GM23338 (cell line): Measurements from ENCODE around the gene MND1.

ENCODE experiments used
- CREB1 ChIP-seq: fragments of 250-450 bp; sonication (Bioruptor Pico); IDR thresholded peaks from 2 replicates; pipeline ENCODE4 v1.5.0; 2020; ENCODE audit warnings: low read depth, mild to moderate bottlenecking, moderate library complexity
- CTCF ChIP-seq, 2 experiments: fragments of 200-600 bp in 1 of 2; sonication (generic) in 1 of 2; conservative IDR thresholded peaks; 2 replicates each; pipeline versions ENCODE4 v1.5.1 to v1.6.1; 2016 to 2017; ENCODE audit warnings: antibody characterized with exemption in 2 of 2, low read depth in 2 of 2, mild to moderate bottlenecking in 2 of 2, moderate library complexity in 1 of 2
- EZH2 ChIP-seq: fragments of 200-600 bp; sonication (generic); IDR thresholded peaks from one replicate; pipeline ENCODE4 v1.8.0; 2017; ENCODE audit warnings: antibody characterized with exemption, mild to moderate bottlenecking, low read depth; ENCODE audit not compliant: unreplicated experiment
- EZH2phosphoT487 ChIP-seq: fragments of 200-600 bp; sonication (generic); IDR thresholded peaks from one replicate; pipeline ENCODE4 v1.8.1; 2018; ENCODE audit warnings: antibody characterized with exemption; ENCODE audit not compliant: unreplicated experiment
- NANOG ChIP-seq: IDR thresholded peaks from 2 replicates; pipeline ENCODE4 v1.6.1; 2016; ENCODE audit warnings: antibody characterized with exemption, borderline replicate concordance
- POLR2AphosphoS5 ChIP-seq: IDR thresholded peaks from 2 replicates; pipeline ENCODE4 v1.6.1; 2016; ENCODE audit warnings: antibody characterized with exemption, low read depth
- ZNF331 ChIP-seq: fragments of 250-450 bp; sonication (Bioruptor Pico); IDR thresholded peaks from 2 replicates; pipeline ENCODE4 v1.5.0; 2020; ENCODE audit warnings: low read depth, mild to moderate bottlenecking, moderate library complexity
- TF ChIP-seq, protein P1 (sequence below): IDR thresholded peaks from one replicate; pipeline ENCODE4 v1.6.1; 2018; ENCODE audit warnings: antibody characterized with exemption; ENCODE audit not compliant: unreplicated experiment
- TF ChIP-seq, protein P2 (sequence below): fragments of 250-450 bp; sonication (Bioruptor Pico); IDR thresholded peaks from 2 replicates; pipeline ENCODE4 v1.5.0; 2020; ENCODE audit warnings: mild to moderate bottlenecking, moderate library complexity

- TF ChIP-seq CTCF (conservative IDR thresholded peaks at IDR 0.05; ENCODE audit: low read depth in 2 of 2) (no peak), EZH2 (no peak), POLR2AphosphoS5 (no peak), CREB1 (CRISPR knock-in tag) (no peak), EZH2phosphoT487 (no peak), ZNF331 (CRISPR knock-in tag) (no peak), NANOG (no peak)
- TF ChIP-seq, protein P1, sequence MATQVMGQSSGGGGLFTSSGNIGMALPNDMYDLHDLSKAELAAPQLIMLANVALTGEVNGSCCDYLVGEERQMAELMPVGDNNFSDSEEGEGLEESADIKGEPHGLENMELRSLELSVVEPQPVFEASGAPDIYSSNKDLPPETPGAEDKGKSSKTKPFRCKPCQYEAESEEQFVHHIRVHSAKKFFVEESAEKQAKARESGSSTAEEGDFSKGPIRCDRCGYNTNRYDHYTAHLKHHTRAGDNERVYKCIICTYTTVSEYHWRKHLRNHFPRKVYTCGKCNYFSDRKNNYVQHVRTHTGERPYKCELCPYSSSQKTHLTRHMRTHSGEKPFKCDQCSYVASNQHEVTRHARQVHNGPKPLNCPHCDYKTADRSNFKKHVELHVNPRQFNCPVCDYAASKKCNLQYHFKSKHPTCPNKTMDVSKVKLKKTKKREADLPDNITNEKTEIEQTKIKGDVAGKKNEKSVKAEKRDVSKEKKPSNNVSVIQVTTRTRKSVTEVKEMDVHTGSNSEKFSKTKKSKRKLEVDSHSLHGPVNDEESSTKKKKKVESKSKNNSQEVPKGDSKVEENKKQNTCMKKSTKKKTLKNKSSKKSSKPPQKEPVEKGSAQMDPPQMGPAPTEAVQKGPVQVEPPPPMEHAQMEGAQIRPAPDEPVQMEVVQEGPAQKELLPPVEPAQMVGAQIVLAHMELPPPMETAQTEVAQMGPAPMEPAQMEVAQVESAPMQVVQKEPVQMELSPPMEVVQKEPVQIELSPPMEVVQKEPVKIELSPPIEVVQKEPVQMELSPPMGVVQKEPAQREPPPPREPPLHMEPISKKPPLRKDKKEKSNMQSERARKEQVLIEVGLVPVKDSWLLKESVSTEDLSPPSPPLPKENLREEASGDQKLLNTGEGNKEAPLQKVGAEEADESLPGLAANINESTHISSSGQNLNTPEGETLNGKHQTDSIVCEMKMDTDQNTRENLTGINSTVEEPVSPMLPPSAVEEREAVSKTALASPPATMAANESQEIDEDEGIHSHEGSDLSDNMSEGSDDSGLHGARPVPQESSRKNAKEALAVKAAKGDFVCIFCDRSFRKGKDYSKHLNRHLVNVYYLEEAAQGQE, result no peak
- TF ChIP-seq, protein P2, sequence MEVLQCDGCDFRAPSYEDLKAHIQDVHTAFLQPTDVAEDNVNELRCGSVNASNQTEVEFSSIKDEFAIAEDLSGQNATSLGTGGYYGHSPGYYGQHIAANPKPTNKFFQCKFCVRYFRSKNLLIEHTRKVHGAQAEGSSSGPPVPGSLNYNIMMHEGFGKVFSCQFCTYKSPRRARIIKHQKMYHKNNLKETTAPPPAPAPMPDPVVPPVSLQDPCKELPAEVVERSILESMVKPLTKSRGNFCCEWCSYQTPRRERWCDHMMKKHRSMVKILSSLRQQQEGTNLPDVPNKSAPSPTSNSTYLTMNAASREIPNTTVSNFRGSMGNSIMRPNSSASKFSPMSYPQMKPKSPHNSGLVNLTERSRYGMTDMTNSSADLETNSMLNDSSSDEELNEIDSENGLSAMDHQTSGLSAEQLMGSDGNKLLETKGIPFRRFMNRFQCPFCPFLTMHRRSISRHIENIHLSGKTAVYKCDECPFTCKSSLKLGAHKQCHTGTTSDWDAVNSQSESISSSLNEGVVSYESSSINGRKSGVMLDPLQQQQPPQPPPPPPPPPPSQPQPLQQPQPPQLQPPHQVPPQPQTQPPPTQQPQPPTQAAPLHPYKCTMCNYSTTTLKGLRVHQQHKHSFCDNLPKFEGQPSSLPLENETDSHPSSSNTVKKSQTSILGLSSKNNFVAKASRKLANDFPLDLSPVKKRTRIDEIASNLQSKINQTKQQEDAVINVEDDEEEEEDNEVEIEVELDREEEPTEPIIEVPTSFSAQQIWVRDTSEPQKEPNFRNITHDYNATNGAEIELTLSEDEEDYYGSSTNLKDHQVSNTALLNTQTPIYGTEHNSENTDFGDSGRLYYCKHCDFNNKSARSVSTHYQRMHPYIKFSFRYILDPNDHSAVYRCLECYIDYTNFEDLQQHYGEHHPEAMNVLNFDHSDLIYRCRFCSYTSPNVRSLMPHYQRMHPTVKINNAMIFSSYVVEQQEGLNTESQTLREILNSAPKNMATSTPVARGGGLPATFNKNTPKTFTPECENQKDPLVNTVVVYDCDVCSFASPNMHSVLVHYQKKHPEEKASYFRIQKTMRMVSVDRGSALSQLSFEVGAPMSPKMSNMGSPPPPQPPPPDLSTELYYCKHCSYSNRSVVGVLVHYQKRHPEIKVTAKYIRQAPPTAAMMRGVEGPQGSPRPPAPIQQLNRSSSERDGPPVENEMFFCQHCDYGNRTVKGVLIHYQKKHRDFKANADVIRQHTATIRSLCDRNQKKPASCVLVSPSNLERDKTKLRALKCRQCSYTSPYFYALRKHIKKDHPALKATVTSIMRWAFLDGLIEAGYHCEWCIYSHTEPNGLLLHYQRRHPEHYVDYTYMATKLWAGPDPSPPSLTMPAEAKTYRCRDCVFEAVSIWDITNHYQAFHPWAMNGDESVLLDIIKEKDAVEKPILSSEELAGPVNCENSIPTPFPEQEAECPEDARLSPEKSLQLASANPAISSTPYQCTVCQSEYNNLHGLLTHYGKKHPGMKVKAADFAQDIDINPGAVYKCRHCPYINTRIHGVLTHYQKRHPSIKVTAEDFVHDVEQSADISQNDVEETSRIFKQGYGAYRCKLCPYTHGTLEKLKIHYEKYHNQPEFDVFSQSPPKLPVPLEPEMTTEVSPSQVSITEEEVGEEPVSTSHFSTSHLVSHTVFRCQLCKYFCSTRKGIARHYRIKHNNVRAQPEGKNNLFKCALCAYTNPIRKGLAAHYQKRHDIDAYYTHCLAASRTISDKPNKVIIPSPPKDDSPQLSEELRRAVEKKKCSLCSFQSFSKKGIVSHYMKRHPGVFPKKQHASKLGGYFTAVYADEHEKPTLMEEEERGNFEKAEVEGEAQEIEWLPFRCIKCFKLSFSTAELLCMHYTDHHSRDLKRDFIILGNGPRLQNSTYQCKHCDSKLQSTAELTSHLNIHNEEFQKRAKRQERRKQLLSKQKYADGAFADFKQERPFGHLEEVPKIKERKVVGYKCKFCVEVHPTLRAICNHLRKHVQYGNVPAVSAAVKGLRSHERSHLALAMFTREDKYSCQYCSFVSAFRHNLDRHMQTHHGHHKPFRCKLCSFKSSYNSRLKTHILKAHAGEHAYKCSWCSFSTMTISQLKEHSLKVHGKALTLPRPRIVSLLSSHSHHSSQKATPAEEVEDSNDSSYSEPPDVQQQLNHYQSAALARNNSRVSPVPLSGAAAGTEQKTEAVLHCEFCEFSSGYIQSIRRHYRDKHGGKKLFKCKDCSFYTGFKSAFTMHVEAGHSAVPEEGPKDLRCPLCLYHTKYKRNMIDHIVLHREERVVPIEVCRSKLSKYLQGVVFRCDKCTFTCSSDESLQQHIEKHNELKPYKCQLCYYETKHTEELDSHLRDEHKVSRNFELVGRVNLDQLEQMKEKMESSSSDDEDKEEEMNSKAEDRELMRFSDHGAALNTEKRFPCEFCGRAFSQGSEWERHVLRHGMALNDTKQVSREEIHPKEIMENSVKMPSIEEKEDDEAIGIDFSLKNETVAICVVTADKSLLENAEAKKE (CRISPR knock-in tag), result no peak
Observed at GRCh38 chr4:153333874-153334273, 10.6 kb upstream of the MND1 start.
